Measurements from ENCODE around the gene GLI3.
"Not testable (repeated sequence)": the region's sequence is repeated elsewhere in the genome, so short reads cannot be mapped to it uniquely, and the experiment has no call there.

Gene GLI3

DNA sequence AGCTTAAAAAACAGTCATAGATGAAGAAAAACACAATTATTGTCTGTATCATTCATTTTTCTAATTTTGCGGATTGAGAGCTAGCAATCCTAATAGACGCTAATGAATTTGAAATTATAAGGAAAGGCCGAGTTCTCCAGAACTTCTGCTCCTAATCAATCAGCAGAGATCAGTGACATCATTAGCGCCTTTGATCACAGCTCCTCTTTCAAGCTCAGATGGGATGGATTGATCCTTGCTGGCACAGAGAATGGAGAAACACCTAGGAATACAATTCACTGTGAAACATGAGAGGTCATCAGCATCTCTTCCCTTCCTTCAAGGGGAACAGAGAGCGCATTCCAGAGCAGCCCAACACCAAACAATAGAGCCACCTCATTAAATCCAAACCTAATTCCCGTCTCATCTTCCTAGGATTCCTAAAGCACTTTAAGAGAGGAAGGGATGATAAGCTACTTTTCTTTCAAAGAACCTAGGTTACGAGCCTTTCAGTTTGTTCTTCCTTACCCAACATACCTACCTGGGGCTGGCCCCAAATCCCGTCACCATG, 24.4 kb downstream of the GLI3 start:
- no peak for DNase-seq (ENCODE audit: low read depth in 3 of 3, low spot score in 1 of 3)

DNA sequence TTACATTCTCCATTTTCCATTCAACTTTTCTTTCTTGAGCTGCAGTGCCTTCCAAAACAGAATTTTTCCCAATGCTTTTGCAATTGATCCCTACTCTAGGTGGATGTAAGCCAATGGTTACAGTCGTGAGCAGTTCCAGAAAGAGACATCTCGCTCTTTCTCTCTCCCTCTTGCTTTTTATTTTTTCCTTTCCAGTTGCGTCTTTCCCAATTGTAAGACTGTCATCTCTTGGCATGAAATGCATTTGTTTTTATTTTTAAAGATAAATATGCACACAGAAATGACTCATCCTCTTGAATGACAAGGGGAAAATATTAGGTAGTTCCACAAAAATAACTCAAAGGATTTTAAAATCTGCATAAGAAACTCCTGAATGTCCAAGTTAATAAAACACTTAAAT, 25.1 kb downstream of the GLI3 start:
- no peak for DNase-seq (ENCODE audit: low read depth in 3 of 3, low spot score in 1 of 3)

DNA sequence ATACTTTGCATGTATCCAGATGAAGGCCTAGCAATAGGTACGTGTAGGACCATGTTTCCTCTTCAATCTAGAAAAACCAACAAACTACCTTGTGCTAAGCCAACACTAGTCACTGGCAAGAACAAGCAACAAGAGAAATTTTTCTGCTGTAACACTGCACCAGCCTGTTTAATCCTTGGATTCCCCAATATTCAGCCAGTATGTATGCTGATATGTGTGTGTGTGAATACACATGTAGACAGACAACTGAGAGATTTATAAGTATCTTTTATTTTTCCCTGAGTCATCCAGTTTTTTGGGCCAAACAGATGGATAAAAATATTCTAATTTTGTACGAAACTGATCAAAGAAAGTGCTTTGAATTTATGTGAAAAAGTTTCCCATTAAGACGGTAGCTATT, 26.2 kb downstream of the GLI3 start:
- DNase-seq (ENCODE audit: low read depth in 3 of 3, low spot score in 1 of 3) = no peak

DNA sequence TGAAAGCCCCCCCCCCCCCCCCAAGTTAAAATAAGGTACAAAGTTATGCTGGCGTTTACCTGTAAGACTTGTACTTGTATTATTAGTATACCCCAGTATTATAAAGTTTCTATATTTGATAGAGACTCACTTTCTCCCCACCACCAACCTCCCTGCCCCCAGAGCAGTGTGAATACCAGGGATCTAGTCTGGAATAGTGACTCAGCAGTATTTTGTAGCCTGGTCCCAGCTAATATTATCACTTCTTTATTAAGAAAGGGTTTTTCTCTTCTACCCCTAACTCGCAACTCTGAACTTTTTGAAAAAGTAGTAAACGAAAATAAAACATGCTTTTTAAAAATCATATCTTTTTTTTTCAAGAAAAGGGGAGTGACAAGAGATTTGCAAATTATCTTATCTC, 26.7 kb downstream of the GLI3 start:
- DNase-seq (ENCODE audit: low read depth in 3 of 3, low spot score in 1 of 3) = no peak

DNA sequence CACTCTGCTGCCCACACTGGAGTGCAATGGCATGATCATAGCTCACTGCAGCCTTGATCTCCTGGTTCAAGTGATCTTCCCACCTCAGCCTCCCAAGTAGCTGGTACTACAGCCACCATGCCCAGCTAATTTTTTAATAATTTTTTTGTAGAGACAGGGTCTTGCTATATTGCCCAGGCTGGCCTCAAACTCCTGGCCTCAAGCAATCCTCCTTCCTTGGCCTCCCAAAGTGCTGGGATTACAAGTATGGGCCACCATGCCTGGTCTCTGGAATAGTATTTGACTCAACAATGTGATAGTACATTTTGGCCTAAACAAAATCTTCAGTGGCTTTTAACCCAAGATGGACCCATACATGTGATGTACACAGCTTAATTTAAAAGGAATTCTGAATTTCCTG, 27.9 kb downstream of the GLI3 start:
- DNase-seq (ENCODE audit: low read depth in 3 of 3, low spot score in 1 of 3) = not testable (repeated sequence)

DNA sequence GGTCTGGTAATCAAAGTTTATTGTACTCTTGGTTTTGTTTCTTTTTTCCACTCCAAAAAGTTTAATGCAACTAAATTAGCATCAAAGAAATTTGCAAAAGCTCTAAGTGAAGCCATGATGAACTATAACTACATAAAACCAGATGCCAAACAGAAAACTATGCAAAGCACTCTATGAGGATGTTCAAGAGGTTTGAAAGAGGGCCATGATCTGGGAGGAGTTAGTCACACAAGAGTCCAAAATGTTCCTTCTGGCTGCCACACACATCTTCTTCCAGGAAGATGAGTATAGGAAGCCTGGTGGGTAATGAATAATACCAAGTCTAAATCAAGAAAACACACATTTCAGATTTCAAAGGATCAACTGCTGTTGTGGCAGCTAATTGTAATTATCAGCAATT, 28.4 kb downstream of the GLI3 start:
- DNase-seq (ENCODE audit: low read depth in 3 of 3, low spot score in 1 of 3) = no peak

DNA sequence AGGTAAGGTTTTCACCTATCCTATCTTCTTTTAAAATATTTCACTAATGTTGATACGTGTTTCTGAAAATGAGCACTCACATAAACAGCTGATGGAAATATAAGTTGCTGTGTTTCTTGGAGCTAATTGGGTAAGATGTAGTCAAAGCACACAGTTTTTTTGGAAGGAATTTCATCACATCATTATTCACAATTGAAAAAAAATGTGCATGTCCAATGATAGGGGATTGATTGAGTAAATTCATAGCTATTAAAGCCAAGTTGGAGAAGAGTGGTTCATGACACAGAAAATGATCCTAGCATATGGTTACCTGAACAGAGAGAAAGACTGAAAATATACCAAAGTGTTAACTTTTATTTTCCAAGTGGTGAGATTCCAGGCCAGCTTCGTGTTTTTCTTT, 29.6 kb downstream of the GLI3 start:
- no peak for DNase-seq (ENCODE audit: low read depth in 3 of 3, low spot score in 1 of 3)

DNA sequence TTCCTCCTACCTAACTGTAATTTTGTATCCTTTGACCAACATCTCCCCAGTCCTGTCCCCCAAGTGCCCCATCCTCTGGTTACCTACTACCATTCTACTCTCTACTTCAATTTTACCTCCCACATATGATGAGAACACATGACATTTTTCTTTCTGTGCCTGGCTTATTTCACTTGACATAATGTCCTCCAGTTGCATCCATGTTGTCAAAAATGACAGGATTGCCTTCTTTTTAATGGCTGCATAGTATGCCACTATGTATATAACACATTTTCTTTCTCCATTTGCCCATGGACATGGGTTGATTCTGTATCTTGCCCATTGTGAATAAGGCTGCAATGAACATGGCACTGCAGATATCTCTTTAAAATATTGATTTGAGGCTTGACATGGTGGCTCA, 33.7 kb downstream of the GLI3 start:
- DNase-seq (ENCODE audit: low read depth in 3 of 3, low spot score in 1 of 3) = no peak

DNA sequence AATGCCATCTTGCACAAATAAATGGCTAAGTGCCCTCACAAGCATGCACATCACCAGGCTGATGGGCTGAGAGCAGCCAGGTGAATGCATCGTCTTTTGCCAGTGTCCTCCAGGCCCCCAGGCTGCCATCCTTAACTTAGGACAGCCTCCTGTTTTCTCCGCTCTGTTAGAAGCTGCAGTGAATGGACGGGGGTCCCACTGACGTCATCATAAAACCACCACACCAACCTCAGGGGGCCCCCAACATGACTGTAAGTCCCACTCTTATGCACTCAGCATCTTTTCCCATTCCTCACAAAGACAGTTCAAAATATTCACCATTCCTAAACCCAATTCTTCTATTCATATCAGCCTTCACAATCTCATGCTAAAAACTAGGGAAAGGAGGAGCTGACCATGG, 34.4 kb downstream of the GLI3 start:
- DNase-seq (ENCODE audit: low read depth in 3 of 3, low spot score in 1 of 3) = no peak

DNA sequence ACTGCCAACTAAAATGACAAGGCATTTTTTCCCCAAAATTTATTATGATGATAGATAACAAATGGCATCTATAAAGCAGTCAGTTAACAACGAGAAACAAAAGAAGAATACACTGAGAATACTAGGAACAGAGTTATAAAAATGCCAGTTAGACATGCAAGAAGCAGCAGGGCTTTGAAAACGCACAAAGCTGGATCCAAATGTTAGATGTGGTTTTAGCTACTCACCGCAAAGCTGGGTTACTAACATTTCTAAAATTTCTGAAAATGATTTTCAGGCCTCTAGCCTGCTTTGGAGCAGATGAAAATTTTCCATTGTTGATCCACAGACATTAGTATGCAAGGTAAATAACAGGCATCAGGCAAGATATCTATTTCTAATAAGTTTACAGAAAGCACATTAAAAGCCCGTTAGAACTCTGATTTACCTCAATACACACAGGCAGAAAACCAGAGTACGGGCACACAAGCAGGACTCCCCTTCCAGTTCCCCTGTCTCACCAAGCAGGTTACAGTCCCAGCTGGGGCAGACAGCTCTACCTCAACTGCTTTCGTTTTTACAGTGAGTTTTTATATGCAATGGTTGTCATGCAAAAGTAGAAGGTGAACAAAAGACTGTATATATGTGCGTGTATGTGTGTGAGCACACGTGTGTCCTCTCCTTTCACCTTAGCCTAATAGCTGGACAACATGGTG, 37.9 kb downstream of the GLI3 start:
- DNase-seq (ENCODE audit: low read depth in 3 of 3, low spot score in 1 of 3) = no peak

DNA sequence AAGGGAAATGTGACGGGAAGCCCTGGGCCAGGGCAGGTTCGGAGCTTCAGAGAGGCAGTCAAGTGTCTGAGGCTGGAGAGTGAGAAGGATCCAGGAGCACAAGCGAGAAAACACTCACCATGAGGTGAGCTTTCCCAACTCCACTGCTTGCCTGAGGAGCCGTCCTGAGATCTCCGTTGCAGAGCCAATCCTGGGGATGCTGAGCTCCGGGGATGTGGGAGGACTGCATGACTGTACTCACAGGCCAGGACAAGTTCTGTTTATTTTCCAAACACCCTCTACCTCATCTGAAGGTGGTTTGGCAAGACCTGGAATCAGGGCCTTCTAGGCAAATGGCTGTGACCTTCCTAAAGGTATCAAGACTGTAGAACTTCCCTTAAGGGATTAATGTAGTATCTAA, 38.7 kb downstream of the GLI3 start:
- no peak for DNase-seq (ENCODE audit: low read depth in 3 of 3, low spot score in 1 of 3)

DNA sequence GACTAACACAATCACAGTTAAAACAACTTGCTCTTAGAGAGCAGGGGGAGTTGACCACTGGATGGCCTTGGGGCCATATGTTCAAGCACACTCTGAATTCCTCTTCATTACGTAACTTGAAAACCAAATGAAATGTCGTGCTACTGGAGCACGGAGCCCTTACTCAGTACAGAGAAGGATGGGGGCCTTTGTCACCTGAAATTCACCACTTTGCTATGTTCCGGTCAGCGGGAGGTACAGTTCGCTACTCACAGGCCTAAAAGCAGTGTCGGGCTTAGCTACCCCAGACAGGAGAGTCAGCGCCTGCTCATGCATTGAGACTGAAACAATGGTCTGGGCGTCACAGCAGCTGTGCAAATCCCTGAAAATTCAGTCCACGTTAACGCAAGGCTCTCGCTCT, 39.6 kb downstream of the GLI3 start:
- DNase-seq (ENCODE audit: low read depth in 3 of 3, low spot score in 1 of 3) = no peak

DNA sequence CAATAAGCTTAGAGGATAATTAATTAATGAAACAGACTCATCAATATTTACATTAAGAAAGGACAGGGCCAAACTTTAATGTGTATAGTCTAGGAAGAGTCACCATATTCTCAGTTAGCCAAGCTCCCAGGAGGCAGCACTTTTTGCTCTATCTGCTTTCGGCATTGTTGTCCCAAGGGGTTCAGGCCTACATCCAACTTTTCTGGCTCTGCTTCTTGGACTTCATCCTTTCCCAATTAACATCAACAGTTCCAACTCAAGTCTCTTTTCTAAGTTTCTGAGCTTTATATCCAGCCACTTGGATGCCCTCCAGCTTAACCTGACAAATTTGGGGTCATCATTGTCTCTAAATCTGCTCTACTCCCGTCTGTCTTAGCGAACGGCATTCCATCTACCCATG, 42.8 kb downstream of the GLI3 start:
- no peak for DNase-seq (ENCODE audit: low read depth in 3 of 3, low spot score in 1 of 3)

DNA sequence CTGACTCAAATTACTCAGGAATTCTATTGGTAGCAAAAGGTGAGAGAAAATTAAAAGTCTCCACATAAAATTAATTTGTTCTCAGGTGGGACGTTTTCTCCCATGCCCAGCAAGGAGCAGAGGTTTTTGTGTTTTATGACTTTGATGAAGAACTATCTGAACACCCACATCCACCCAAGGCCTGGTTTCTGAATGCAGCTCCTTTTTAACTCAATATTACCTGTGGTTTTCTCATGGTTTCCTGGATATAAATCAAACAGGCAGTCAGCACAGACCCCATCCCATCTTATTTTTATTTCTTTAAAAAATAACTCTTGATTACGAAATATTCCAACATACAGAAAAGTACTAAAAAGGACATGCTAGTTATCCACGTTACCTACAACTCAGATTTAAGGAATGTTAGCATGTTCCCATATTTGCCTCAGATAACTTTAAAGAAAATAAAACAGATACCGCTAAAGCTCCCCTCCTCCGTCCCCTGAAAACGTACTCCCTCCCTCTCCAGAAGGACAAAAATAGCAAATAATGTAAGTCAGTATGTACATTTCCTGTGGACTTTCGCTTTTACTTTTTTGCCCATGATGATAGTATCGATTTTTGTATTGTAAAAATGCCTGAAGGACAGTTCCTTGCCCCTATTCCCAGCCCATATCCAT, 43.4 kb downstream of the GLI3 start:
- no peak for DNase-seq (ENCODE audit: low read depth in 3 of 3, low spot score in 1 of 3)

DNA sequence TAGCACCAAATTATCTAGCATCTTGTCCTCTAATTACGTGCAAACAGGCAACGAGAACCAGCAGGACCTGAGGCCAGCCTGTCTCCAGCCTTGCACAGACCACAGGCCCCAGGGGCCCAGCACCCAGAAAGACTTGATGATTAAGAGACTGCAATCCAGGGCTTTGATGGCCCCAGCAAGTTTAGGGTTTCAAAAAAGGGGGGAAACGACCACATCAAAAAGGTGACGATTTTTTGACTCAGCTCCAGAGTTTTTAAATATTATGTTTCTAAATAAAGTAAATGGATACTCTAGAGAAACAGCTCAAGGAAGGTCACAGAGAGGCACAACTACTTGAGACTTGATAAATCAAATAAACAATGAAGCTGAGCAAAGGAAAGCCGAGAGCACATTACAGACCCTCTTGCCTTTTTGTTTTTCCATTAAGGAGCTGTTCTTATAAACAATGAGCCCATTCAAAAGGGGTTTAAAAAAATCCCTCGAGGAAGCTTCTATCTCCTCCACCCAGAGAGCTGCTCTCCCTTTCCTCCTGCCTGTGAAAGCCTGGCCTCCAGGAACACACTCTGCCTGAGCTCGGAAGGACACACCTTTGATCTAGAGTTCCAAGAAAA, 44.1 kb downstream of the GLI3 start:
- DNase-seq (ENCODE audit: low read depth in 3 of 3, low spot score in 1 of 3) = no peak

DNA sequence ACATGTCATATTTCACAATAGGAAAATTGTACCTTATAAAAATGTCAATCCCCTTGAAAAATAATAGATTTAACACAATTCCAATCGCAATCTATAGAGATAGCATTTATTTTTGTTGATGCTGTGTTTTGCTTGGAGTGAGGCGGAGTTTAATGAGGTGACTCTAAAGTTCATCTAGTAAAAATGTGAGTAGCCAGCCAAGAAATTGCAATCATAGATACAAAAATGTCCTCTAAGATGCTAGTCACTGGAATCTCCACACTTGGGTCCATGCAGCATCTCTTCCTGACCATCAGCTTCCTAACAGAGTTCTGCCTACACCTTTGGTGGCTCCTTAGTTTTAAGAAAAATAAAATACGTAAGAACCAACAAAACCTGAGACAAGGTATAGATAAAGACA, 44.9 kb downstream of the GLI3 start:
- no peak for DNase-seq (ENCODE audit: low read depth in 3 of 3, low spot score in 1 of 3)

DNA sequence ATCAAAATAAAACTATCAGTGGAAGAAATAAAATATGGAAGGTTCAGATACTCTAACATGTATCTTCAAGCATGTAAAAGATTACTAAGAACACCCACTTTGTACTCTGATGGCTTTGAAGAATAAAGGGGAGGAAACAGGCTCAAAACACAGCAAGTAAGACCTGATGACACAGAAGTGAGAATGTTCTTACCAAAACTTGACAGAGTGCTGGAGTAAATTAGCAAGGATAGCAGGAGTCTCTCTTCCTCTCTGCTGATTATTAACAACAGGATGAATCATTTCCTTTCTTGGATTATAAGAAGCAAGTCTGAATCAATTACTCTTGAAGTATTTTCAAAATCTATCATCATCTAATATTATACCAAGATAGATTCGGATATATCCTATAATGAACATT, 47.5 kb downstream of the GLI3 start:
- no peak for DNase-seq (ENCODE audit: low read depth in 3 of 3, low spot score in 1 of 3)

DNA sequence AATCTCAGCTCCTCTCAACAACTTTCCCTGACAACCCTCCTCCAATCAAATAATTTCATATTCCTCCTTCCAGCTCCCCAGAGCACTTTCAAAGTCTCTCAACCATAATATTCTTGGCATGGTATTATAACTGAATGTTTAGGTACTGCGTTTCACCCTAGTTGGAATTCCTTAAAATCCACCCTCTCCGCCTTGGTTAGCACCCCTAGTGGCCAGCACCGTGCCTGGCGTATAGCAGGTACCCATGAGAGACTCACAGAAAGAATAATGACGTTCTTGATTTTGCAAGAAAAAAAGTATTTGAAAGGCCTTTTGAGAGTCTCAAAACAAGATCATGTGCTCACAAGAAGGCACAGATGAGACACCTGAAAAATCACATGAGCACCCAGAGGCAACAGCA, 50.9 kb downstream of the GLI3 start:
- DNase-seq (ENCODE audit: low read depth in 3 of 3, low spot score in 1 of 3) = no peak

DNA sequence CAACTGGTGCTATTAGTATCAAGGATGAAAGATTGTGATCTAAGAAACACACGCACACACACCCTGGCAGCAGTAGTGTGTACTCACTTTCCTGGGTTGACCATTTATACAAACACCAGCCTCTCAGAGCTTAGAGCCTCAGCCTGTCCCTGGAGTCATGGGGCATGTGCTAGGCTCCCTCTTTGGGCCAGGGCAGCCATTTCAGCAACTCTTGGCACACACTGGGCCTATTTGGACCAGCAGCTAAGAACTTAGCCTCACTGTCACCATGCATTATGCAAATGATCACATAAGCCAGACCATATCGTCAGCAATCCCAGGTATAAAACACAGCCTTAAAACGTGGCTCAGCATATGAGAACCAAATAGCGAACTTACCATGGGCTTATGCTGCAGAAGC, 51.3 kb downstream of the GLI3 start:
- no peak for DNase-seq (ENCODE audit: low read depth in 3 of 3, low spot score in 1 of 3)

DNA sequence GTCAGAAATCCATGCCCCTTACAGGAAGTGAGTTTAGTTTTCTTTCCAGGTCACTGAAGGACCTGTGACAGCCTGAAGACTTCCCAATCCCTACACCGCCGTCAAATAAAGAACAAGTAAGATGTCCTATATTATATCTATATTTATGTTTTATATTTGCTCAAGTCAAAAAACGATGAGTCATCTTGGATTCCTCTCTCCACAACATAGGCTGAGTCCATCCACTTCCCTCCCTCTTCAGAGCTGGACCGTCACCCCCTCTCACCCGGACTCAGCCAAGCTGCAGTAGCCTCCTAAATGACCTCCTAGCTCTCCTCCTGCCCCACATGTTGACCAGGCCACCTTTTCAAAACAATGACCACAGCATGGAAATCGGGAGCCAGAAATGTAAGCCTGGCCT, 53.5 kb downstream of the GLI3 start:
- DNase-seq (ENCODE audit: low read depth in 3 of 3, low spot score in 1 of 3) = no peak

DNA sequence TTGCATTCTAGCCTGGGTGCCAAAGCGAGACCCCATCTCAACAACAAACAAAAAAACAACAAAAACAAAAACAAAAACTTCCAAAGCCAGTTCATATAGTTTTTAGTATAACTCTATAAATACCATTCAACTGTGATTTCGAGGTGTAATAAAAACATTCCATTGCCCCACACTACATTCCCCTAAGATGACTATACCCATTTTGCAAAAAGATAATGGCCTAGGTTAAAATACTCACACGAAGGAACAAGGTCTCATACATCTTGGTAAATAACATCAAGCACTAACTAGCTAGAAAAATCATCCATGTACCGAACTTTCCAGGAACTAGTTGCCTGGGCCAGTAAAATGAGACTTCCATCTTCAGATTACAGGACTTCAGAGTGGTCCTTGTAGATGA, 55.4 kb downstream of the GLI3 start:
- no peak for DNase-seq (ENCODE audit: low read depth in 3 of 3, low spot score in 1 of 3)

DNA sequence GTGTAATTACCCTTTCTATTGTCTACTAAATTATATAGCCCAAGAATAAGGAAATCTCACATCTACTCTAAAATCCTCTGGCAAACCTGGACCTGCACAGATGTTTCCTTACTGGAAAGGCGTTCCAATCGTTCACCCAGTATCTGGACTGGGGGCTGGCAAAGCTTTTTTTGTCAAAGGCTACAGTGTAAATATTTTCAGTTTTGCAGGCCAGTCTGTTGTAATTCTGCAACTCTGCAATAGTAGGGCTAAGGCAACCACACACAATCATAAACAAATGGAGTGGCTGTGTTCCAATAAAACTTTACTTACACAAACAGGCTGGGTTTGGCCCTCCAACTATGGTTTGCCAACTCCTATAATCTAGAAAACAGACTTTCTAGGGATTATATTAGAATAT, 56.2 kb downstream of the GLI3 start:
- DNase-seq (ENCODE audit: low read depth in 3 of 3, low spot score in 1 of 3) = no peak

DNA sequence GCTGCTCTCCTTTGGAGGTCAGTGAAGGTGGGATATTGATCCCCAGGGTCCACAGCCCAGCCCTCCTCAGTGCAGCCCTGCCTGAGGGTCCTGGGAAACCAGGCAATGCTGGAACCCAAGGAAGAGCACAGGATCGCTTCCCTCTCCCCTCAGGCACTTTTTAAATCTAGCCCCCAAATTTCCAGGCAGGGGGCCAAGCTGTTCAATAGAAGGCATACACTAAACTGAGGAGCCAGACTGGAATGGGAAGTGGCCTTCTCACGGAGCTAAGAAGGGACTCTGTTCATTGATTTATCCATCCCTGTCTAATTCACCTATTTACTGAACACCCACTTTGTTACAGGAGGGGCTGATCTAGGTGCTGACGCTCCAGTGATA, 60.3 kb downstream of the GLI3 start:
- no peak for DNase-seq (ENCODE audit: low read depth in 3 of 3, low spot score in 1 of 3)
